ENCODE measurements around the gene CRISPLD2.
A peak's percentile ranks its signal among the peaks of the same experiment; 100 is the strongest.

CRISPLD2 gene

DNA sequence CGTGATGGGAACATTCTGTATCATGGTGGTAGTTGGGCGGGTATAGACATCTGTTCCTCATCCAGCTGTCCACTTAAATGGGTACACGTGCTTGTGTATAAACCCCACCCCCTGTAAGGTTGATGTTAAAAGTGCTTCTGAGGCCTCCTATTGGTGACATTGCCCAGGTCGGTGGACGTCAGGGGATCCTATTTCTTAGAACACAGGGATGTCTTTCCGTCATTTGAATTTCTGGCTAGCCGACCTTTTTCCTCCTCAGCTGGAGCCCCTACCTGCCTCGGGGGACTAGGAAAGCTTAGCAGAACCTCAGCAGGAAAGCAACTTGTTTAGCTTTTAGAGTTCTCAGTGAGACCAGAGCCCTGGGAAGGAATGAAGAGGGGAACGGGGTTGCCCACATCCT, 16.6 kb upstream of the CRISPLD2 start:
- no peak for DNase-seq

DNA sequence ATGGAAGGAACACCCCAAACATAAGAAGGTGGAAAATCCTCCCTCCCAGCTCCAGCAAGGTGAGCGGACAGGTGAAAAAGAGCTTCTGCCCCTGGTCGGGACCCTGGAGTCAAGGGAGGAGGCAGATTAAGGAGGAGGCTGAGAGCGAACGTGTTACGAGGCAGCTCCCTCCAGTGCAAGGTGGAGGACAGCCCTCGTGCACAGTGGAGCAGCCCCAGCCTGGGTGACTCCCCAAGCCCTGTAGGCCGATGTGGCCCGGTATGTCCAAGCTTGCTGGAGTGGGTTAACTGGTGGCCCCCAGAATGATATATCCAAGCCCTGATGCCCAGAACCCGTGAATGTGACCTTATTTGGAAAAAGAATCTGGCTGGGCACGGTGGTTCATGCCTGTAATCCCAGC, 15.5 kb upstream of the CRISPLD2 start:
- DNase-seq = no peak

DNA sequence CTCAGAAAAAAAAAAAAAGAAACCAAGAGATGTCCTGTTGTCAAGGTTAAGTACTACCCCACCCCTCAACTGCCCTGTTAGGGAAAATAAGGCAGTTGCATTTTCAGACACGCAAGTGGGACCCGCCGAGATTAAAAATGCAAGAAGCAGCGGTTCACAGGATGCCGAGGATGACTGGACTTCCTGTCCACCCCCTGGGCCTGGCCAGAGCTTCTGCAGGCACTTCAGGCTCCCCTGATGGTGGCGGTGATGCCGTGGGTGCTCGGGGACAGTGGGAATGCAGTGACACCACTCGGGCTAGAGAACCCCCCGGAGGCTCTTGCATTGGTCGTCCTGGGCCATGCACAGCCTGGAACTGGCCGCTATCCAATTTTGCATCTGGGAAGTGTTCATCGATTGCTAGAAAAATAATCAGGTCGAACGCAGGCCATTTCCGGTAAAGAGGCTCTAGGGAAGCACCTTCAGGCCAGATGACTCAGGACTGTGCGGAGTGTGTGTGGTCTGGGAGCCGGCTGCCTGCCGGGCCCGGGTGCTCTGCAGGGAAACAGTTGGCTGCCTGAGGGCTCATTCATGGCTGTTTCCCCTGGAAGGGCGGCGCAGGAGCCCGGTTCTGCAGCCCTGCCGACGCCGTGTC, 13.4 kb upstream of the CRISPLD2 start:
- no peak for DNase-seq

DNA sequence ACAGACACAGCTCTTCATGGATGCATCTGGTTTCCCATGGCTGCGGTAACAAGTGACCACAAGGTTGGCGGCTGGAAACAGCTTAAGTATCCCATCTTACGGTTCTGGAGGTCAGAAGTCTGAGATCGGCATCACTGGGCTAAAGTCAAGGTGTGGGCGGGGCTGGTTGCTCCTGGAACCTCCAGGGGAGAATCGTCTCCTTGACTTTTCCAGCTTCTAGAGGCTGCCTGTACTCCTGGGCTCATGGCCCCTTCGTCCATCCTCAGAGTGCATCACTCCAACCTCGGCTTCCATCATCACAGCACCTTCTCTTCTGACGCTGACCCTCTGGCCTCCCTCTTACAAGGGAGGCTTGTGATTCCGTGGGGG, 12.9 kb upstream of the CRISPLD2 start:
- DNase-seq = no peak

DNA sequence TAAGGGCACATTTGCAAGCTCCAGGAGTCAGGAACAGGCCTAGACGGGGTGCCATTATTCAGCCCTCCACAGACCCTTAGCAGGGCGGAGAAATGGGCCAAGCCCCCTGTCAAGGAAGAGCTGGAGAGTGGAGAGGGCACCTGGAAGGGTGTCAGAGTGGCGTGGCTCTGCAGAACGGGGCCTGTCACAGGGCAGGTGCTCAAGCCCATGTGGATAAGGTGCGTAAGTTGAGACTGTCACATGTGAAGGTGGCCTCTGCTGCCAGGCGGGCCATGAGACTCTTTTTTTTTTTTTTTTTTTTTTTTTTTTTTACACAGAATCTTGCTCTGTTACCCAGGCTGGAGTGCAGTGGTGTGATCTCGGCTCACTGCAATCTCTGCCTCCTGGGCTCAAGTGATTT, 12.0 kb upstream of the CRISPLD2 start:
- DNase-seq = no peak

DNA sequence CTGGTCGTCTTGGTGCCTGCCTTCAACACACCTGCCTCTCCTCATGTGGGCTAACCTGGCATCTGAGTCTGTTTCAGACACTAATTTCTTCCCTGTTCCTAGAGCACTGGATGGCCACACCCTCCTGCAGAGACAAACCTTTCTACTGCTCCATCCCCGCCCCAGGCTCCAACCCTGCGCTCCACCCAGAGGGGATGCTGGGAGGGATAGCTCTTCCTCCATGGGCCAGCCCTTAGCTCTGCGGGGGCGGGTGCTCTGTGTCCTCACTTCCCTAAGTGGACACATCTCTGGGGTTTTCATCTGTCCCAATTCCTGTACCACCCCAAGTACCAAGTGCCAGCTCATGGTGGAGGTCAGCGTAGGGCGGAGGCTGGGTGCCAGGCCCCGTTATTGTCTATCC, 11.0 kb upstream of the CRISPLD2 start:
- no peak for DNase-seq

DNA sequence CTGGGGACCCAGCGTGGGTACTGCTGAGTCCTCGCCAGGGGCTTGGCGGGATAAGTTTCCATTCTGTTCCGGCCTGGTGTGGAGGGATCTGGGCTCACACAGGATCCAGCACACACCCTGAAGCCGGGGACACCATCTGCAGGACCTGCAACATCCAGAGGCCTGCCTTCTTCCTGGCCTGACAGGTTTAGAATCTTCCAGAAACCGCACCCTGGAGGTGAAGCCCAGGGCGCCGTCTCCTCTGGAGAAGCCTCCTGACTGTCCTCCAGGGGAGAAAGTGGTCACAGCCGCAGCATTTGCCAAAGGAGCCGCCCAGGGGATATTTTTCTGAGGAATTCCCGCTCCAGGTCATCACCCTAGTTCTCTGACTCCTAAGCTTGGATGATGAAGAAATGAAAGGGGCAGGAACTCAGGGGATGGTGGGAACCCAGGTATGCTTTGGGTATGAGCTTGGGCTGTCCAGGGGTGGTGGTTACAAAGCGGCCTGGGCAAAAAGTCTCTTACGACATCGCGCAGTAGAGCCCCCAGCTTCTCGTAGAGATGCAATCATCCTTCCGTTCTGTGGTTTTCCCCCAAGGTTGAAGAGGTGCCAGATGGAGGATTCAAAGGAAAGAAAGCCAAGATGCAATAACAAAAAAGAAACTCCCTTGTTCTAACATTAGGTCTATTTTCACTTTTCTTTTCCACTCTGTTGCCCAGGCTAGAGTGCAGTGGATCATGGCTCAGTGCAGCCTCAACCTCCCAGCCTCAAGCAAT, 9.1 kb upstream of the CRISPLD2 start:
- DNase-seq = peak; percentile 84

DNA sequence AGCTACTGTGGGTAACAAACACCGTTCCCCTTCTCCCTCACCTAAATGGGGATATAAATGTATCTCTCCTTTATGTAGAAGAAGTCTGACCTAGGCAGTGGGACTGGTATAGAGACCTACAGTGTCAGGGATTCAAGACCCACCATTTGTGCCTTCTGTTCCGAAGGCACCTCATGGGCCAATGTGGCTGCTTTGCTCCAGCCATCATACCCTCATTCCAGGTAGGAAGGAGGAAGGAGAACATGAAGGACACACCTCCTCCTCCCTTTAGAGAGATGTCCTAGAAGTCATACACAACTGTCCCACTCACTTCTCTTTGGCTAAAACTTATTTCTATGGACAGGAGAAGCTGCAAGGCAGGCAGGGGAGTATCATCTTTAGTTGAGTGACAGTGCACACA, 8.3 kb upstream of the CRISPLD2 start:
- no peak for DNase-seq

DNA sequence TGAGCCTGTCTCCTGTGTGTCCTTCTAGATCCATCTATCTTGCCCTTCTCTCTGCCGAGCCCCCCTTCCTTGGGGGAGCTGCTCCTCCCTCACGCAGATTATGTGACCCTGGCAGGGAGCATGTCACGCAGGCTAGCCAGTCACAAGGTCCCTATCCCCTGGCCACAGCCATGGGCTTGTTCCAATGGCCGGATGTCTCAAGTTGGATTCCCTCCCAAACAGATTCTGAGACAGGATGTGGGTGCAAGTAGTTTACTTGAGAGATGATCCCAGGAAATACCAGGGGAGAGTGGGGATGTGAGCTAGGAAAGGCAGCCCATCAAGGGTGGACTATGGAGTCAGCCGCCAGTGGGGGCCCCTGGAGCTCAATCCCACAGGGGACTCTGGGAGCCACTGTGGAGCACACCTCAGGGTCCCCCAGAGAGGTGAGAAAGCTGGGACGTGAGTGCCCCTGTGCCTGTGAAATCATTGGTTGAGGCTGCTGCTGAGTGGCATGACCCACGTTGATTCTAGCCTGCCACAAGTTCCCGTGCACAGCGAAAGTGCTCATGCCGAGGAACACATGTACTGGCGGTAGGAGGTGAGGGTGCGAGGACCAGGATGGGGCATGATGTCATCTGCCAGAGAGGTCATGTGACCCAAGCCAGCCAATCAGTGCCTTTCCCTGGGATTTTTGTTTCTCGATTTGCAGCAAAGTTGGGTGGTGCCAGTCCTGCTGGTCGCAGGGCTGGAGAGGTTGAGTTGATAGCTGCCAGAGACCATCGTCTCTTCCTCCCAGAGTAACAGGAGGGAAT, 6.4 kb upstream of the CRISPLD2 start:
- DNase-seq = no peak

DNA sequence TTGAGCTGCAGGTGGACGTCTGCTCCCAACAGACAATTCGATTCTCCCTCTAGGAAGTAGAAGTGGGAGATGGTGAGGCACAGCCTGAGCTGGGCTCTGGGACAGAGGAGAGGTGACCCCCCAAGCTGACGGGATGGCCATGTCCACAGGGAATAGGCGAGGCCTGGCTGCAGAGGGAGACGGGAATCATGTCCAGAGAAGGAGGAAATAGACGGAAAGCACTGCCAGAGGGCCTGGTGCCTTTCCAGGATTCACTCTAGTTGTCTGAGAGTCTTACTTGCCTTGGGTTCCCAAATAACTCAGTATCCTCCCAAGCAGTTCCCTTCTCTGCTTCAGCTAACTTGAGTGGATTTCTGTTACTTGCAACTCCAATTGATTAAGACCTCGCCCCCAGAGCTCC, 4.3 kb upstream of the CRISPLD2 start:
- no peak for DNase-seq

DNA sequence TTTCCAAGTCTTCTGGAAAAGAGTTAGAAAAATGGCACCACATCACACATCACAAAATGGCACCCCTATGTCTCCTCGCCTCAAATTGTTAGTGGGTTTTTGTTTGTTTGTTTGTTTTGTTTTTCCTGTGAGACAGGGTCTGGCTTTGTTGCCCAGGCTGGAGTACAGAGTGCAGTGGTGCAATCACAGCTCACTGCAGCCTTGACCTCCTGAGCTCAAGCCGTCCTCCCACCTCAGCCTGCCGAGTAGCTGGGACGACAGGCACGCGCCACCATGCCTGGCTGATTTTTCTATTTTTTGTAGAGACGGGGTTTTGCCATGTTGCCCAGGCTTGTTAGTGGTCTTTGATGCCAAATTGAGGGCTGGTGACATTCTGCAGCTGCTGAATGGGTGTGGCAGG, 3.8 kb upstream of the CRISPLD2 start:
- DNase-seq = no peak

DNA sequence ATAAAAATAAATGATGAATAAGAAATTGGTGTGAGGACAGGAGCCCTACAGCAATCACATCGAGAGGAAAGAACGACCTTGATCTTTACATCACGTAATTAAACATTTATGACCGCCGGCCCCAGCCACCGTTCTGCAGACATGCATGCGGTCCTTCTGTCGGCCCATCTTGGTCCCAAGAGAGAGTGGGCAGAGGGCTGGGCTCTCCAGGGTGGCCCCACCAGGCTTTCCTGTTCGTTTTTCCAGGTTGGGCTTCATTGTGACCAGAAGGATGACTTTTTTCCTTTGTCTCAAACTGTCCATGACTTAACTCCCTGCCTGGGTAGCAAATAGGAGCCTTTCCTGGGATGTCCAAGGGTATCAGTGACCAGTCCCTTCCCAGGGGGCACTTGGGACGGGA, 3.3 kb upstream of the CRISPLD2 start:
- no peak for DNase-seq

DNA sequence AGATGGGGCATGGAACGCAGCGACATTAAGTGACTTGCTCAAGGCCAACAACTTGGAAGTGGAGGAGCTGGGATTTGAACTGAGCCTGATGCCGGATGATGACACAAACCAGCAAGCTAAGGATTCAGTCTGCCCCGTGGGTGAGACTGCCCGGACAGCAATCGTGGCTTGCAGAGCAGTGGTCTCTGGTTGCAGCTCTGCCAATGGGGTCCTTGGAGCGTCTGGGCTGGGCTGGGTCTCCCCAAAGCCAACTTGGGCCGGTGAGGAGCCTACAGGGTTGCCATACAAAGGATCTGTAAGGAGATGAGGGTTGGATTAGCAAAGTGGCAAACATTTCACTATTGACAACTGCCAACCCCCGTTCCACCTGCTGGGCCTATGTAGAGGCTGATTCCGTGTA, 2.6 kb upstream of the CRISPLD2 start:
- DNase-seq = no peak

DNA sequence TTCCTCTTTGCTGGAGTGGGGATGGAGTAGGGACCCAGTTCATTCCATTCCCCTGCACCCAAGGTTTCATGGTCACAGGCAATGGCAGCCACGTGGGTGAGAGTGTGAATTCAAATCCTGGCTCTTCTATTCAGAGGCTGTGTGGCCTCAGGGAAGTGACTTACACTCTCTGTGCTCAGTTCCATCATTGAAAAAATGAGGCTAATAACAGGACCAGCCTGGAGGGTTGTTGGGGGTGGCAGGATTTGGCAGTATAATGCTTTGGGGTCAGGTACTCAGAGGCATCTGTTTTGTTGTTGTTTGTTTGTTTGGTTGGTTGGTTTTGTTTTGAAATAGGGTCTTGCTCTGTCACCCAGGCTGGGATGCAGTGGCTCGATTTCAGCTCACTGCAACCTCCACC, 2.2 kb upstream of the CRISPLD2 start:
- no peak for DNase-seq

DNA sequence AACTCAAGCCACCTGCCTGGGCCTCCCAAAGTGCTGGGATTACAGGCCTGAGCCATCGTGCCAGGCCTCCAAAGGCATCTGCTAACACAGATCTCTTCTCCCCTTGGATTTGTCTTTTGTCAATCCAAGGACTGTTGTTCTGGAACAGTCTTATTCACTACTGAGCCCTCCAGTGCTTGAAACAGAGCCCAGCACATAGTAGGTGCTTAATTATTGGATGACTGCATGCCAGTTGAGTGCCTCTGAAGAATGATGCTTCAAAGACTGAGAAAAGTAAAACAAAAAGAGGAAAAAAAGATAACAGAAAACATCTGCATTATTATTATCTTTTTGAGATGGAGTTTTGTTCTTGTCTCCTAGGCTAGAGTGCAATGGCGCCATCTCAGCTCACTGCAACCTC, 1.7 kb upstream of the CRISPLD2 start:
- DNase-seq = no peak

DNA sequence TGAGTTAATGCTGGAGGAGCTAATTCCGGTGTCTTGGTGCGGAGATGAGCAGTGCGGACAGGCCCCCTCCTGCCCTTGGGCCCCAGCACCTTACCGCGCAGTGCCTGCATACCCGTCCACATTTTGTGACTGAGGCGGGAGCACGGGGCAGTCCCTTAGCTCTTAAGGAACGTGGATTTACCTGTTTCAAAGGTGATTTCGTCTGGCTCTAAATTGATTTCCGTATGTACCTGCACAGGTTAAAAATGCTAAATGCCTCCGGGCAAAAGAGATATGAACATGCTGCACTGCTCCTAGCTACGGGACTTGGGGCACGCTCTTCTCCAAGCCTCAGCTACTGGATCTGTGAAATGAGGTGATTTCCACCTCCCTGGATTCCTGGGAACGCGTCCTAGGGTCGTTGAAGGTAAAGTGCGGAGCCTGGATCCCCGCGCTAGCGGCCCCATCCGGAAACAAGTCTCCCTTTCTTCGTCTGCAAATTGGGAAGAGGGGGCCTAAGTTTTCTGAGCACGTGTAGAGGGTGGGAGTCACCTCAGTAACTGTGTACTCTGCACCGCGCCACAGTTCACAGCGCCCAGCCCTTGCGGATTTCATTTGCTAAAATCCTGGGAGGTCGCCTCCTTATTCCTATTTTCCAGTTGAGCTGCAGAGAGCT, 669 bp upstream of the CRISPLD2 start:
- no peak for DNase-seq

DNA sequence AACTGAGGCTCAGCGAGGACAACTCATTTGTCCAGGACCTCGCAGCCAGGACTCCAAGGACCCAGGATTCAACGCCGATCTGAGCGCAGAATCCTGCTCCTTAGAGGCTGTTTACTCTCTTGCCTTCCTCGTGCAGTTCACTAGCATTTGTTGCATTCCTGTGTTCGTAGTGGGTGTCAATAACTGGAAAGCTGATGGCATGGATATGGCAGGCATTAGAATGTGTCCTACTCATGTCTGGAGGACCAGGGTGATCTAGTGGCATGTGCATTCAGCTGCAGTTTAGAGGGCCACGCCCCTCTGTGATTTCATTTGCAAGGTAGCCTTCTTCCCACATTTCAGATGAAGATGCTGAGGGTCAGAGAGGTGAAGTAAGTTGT, 510 bp downstream of the CRISPLD2 start:
- no peak for DNase-seq

DNA sequence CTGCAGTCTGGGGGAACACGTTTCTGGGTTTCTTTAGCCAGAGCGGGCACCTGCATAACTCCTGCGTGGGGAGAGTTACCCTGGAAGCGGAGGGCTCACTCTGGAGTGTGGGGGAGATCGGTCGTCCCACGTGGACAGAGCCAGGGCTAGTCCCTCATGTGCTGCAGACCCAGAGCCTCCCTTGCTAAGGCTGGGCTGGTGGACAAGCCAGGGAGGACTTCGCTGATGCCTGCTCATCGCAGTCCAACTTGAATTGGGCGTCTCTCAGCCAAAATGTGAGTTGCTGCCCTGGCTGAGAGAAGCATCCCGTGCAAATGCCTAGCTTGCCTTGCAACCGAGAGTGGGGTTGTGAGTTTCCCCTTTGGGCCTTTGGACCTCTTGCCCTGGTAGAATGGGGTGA, 986 bp downstream of the CRISPLD2 start:
- no peak for DNase-seq

DNA sequence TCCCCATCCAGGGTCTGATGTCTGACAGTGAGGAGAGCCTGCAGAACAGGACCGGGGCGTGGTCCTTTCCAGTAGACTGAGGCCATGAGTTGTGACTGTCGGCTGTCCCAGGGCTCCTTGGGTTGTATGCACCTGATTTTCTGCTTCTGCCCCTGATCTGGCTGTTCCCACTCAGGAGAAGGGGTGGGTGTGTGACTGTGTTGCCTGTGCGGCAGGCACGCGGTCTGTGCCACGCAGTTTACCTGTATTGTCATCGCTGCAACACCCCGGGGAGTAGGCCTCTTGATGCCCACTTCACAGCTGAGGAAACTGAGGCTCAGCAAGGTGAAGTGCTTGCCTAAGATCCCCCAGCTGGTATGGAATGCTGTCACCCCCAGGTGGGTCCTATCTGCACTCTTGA, 1.4 kb downstream of the CRISPLD2 start:
- DNase-seq = no peak

DNA sequence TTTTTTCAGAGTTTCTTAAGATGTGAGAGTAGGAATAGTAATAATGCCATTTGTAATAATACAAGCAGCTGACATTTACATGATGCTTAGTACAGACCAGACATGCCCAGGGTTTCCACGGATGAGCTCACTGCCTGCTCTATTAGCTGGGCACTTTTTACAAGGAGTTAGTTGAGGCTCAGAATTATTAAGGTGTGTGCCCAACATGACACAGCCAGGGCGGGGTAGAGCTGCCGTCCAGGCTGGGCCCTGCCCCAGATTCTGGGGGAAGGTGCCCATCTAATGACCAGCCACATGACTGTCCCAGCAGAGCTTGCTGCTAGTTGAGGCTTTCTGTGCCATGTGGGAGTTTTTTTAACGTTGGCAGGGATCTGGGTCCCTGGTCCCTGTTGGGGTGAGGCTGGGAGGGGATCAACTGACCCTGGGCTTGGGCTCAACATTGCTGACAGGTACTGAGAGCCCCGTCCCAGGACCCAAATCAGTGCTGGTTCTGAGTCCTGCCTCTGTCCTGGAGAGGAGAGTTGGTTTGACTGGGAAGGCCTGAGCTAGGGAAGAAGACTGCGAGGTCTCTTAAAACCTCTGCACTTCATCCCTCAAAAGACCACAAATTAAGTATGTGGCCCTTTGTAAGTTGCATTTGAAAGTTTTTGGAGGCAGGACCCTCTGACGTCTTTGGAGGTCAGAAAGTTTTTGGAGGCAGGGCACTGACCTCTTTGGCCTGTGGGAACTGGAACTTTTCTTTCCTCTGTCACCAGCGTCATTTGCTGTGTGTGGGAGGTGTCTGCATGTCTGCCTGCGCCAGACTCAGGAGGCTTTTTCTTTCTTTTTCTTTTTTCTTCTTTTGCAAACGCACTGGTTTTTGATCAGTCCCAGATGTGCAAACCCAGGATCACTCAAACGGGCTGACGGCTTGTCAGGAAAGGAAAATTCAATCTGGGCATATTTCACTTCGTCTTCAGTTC, 2.2 kb downstream of the CRISPLD2 start:
- no peak for DNase-seq

DNA sequence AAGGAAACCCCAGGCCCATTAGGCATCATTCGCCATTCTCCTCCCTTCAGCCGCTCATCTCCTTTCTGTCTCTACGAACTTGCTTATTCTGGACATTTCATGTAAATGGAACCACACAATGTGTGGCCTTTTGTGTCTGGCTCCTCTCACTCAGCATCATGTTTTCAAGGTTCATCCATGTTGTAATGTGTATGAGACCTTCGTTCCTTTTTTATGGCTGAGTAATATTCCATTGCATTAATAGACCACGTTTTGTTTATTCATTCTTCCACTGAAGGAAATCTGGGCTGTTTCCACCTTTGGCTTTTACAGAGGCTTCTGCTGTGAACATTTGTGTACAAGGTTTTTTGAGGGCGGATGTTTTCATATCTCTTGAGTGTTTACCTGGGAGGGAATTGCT, 3.2 kb downstream of the CRISPLD2 start:
- no peak for DNase-seq

DNA sequence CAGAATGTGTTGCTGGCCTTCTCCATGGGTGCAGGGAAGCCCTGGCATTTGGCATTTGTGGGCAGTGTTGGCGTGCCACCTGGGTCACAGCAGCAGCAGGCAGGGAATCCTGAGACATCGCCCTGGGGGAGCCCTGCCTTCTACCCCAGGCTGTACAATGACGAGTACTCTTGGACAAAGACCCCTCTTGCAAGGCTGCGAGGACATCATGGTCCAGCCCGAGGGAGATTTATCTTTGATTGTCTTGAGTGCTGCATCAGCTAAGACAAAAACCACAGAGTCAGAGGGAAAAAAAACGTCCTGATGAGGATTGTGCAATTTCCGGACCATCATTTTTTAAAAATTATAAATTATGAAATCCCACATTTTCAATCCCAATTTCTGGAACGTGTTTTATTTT, 3.7 kb downstream of the CRISPLD2 start:
- peak; percentile 24 for DNase-seq

DNA sequence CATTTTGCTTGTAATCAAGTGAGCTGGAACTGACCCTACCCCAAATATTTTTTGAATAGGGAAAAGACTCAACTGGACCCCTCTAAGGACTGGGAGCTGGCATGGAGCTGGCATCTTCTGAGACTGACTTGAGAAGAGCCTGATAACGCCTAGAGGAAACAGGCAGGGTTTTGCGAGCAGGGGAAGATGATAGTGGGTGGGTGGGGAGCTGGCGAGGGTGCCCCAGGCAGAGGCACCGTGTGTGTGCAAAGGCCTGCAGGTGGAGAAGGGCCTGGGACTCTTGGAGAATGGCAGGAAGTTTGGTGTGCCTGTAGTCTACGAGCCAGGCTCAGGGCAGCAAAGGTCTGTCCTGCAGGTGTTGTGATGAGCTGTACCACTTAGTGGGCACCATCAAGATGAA, 4.1 kb downstream of the CRISPLD2 start:
- no peak for DNase-seq
